SK-N-SH treated with all-trans-retinoic acid at 6 μM for 48 hours (cell line): ENCODE measurements around the gene MRGPRE.
"Not testable (repeated sequence)": the region's sequence is repeated elsewhere in the genome, so short reads cannot be mapped to it uniquely, and the experiment has no call there.

ENCODE experiments used
- ATAC-seq: fragments of 200-7000 bp; cut with Tn5 transposase; 3 replicates; pipeline ENCODE4 v1.9.1; 2020; ENCODE audit warnings: mild to moderate bottlenecking, moderate library complexity
- ARNTL ChIP-seq: fragments of 450-650 bp; formaldehyde crosslinking; IDR thresholded peaks from 2 replicates; pipeline ENCODE4 v1.5.0; 2020; ENCODE audit warnings: low read depth, mild to moderate bottlenecking, moderate library complexity, borderline replicate concordance
- BACH2 ChIP-seq: fragments of 250-450 bp; sonication (Bioruptor Pico); IDR thresholded peaks from 2 replicates; pipeline ENCODE4 v1.9.0; 2021; ENCODE audit warnings: mild to moderate bottlenecking, borderline replicate concordance
- ESRRG ChIP-seq: fragments of 250-450 bp; sonication (Bioruptor Pico); IDR thresholded peaks from 2 replicates; pipeline ENCODE4 v1.6.1; 2021; ENCODE audit warnings: mild to moderate bottlenecking
- ISL1 ChIP-seq: fragments of 250-450 bp; sonication (Bioruptor Pico); IDR thresholded peaks from 2 replicates; pipeline ENCODE4 v2.1.2; 2022; ENCODE audit warnings: mild to moderate bottlenecking, moderate library complexity
- OSR1 ChIP-seq: fragments of 250-450 bp; sonication (Bioruptor Pico); IDR thresholded peaks from 2 replicates; pipeline ENCODE4 v1.8.0; 2022; ENCODE audit warnings: moderate library complexity, mild to moderate bottlenecking, inconsistent platforms
- TCF4 ChIP-seq: fragments of 250-450 bp; sonication (Bioruptor Pico); IDR thresholded peaks from 2 replicates; pipeline ENCODE4 v1.8.0; 2021; ENCODE audit warnings: mild to moderate bottlenecking, moderate library complexity, borderline replicate concordance
- TOX ChIP-seq: fragments of 250-450 bp; sonication (Bioruptor Pico); IDR thresholded peaks from 2 replicates; pipeline ENCODE4 v1.8.0; 2021; ENCODE audit warnings: mild to moderate bottlenecking, moderate library complexity, borderline replicate concordance
- ZC3H10 ChIP-seq: fragments of 250-450 bp; sonication (Bioruptor Pico); IDR thresholded peaks from 2 replicates; pipeline ENCODE4 v1.5.1; 2021; ENCODE audit warnings: mild to moderate bottlenecking, moderate library complexity
- ZFP3 ChIP-seq: fragments of 250-450 bp; sonication (Bioruptor Pico); IDR thresholded peaks from 2 replicates; pipeline ENCODE4 v1.5.0; 2020; ENCODE audit warnings: mild to moderate bottlenecking, moderate library complexity
- ZFP30 ChIP-seq: fragments of 450-650 bp; formaldehyde crosslinking; IDR thresholded peaks from 2 replicates; pipeline ENCODE4 v1.5.0; 2022; ENCODE audit warnings: mild to moderate bottlenecking, moderate library complexity
- ZNF565 ChIP-seq: fragments of 450-650 bp; formaldehyde crosslinking; conservative IDR thresholded peaks from 2 replicates; pipeline ENCODE4 v1.5.0; 2020; ENCODE audit warnings: low read depth, mild to moderate bottlenecking, moderate library complexity
- ZNF70 ChIP-seq: fragments of 450-650 bp; formaldehyde crosslinking; IDR thresholded peaks from 2 replicates; pipeline ENCODE4 v1.5.0; 2020; ENCODE audit warnings: mild to moderate bottlenecking, moderate library complexity
- TF ChIP-seq, protein P1 (sequence below): fragments of 250-450 bp; sonication (Bioruptor Pico); IDR thresholded peaks from 2 replicates; pipeline ENCODE4 v1.8.0; 2020; ENCODE audit warnings: mild to moderate bottlenecking, moderate library complexity, borderline replicate concordance
- TF ChIP-seq, protein P2 (sequence below): fragments of 250-450 bp; sonication (Bioruptor Pico); IDR thresholded peaks from 2 replicates; pipeline ENCODE4 v1.5.0; 2020; ENCODE audit warnings: mild to moderate bottlenecking, moderate library complexity
- TF ChIP-seq, protein P3 (sequence below): fragments of 250-450 bp; sonication (Bioruptor Pico); IDR thresholded peaks from 2 replicates; pipeline ENCODE4 v1.5.1; 2021; ENCODE audit warnings: mild to moderate bottlenecking, moderate library complexity

The MRGPRE gene, protein sequence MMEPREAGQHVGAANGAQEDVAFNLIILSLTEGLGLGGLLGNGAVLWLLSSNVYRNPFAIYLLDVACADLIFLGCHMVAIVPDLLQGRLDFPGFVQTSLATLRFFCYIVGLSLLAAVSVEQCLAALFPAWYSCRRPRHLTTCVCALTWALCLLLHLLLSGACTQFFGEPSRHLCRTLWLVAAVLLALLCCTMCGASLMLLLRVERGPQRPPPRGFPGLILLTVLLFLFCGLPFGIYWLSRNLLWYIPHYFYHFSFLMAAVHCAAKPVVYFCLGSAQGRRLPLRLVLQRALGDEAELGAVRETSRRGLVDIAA

DNA sequence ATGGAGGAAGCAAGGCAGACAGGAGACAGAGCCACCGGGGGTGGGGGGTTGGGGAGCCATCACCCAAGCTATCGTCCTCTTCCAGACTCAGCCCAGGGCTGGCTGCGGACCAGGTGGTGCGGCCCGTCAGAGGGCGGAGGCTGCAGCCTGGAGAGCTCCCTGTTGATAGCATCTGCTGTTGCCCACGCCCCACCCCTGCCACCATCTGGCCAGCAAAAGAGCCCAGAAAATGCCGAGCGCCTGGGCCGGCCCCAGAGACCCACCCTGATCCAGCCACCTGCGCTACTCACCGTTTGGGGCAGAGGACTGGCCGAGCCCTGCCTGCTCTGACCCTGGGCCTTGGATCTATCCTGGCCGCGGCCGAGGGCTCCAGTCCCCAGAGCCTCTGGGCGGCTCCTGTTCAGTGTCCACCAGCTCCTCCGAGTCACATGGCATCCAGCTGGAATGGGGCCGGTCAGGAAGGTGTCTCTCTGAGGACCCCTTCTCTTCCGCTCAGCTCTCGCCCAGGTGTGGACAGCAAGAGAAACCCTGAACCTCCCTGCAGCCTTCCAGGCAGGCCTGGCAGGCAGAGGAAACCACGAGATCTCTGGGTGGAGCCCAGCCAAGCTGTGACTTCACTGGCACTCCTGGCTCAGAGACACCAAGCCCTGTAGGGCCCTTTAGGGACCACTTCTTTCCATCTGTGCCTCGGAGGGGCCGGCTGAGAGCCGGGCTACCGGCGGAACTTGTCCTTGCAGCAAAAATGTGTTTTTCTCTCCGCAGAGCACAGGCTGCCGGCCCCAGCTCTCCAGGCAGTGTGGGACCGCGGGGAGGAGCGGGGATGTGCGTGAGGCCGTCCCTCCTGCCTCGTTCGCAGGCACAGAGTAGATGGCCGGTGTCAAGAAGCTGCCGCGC, at the start of gene MRGPRE:
TSS of gene MRGPRE (minus strand) at position 567 of the 894 bp plus-strand sequence. CDS start 3,618 bp downstream, outside the sequence.
- TF ChIP-seq OSR1 (CRISPR knock-in tag) (no peak), TCF4 (CRISPR knock-in tag) (no peak), ISL1 (no peak), ZFP3 (no peak)
- ATAC-seq: peak; percentile 31

DNA sequence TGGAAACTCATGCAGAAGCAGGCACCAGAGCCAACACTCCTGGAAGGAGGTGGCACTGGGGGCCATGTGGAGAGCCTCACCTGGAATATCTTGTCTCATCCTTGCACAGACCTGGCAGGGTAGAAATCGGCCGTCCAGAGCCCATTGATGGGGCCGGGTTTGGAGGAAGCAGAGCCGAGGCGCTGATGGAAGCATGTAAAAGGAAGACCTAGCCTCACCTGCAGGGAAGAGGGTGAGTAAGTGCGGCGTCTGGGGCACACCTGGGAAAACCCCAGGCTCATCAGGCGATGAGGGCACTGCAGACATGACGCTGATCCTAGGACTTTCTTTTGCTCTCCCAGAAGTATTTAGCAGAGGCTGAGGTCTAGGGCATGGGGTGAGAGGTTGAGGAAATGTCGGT, 48.9 kb upstream of the MRGPRE start:
- ATAC-seq: not testable (repeated sequence)

DNA sequence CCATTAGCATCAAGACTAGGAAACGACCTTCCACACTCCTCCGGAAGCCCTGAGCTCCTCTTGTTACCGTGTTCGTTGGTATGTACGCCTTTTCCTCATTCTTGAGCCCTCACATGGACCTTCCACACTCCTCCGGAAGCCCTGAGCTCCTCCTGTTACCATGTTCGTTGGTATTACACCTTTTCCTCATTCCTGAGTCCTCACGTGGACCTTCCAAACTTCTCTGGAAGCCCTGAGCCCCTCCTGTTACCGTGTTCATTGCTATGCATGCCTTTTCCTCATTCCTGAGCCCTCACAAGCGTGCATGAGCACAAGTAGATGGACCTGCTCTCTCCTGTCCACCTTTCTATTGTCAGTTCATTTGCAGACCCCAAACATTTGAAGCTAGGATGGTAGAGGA, 48.4 kb upstream of the MRGPRE start:
- not testable (repeated sequence) for ATAC-seq

DNA sequence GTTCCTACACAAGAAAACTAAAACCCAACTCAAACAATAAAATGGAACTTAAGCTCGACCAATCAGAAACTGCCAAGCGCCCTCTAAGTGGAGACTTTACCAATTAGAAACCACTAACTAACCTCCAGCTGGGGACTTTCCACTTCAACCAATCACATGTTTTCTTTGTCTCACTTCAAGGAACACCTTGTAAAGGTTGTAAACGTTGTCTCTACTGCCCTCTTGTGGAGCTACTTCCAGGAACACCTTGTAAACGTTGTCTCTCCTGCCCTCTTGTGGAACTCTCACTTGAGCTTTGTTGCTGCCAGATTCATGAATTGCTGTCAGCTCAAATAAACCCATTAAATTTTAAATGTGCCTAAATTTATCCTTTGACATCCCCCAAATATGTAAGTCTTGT, 46.7 kb upstream of the MRGPRE start:
- ATAC-seq: peak; percentile 44; the same call in 2 of the 3 replicates

DNA sequence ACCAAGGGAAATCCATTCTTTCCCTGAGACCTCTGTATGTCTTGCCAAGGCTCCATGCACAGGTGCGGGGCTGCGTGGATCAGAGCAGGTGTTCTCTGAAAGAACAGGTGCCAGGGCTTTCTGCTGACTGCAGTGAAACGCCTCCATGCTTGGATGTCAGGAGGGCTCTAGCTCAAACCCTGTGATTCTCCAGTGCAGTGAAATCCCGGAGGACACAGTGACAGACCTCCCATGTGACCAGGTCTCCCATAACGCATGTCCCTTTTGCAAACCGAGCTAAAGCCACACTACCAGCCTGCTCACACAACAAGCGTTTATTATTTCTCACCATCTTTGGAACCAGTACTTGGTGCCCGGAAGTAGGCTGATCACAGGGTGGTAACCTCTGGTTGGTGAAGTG, 41.4 kb upstream of the MRGPRE start:
- ATAC-seq: not testable (repeated sequence)

DNA sequence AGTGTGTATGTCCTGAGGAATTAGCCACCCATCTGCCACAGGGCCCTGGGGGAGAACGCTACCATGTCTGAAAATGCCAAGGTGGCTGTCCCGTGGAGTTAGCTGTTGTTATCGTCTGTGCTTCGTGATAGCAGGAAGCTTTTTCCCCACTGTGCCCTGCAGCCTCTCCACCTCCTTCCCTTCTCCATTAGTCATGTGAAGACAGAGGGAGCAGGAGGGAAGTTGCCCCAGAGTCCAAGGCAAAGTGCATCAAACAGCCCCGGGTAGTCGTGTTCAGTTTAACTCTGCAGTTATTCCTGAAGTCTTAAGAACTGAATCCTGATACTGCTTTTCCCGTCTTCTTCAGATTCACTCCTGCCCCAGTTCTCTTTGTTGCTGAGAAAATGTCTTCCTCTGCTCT, 30.3 kb upstream of the MRGPRE start:
- not testable (repeated sequence) for ATAC-seq

DNA sequence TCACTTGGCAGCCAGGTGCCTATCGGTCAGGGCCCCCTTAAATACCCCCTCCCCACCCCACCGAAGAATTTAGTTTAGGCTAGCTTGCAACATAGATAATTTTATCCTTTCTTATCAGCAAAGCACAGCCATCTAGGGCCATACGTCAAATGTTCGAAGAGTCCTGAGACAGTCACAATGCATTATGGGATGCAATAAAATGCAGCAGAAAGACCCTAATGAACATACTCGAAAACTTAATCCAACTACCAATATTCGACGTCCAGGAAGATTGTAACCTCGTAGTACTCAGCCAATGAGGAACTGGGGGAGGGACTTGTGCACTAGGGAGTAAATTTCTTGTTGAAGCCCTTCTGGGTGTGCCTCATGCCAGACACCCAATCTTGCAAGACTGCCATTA, 29.6 kb upstream of the MRGPRE start:
- not testable (repeated sequence) for ATAC-seq

DNA sequence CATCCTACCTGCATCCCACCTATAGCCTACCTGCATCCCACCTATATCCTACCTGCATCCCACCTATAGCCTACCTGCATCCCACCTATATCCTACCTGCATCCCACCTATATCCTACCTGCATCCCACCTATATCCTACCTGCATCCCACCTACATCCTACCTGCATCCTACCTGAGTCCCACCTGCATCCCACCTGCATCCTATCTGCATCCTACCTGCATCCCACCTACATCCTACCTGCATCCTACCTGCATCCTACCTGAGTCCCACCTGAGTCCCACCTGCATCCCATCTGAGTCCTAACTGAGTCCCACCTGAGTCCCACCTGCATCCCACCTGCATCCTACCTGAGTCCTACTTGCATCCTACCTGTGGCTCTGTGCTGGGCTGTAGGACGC, 25.3 kb upstream of the MRGPRE start:
- ATAC-seq: not testable (repeated sequence)

DNA sequence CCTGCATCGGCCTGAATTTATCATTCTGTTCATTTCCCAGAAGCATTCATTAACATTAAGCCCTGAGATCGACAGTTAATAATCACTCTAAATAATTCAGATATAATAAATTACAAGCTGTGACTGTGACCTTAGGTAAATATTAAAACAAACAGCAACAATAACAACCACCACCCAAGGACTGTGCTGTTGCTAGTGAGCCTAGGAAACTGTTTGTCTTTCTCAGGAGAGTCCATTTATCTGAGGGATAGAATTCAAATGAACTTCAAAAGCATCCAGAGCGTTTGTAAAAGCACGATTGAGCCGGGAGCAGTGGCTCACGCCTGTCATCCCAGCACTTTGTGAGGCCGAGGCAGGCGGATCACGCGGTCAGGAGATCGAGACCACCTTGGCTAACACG, 23.0 kb upstream of the MRGPRE start:
- ATAC-seq: not testable (repeated sequence)

DNA sequence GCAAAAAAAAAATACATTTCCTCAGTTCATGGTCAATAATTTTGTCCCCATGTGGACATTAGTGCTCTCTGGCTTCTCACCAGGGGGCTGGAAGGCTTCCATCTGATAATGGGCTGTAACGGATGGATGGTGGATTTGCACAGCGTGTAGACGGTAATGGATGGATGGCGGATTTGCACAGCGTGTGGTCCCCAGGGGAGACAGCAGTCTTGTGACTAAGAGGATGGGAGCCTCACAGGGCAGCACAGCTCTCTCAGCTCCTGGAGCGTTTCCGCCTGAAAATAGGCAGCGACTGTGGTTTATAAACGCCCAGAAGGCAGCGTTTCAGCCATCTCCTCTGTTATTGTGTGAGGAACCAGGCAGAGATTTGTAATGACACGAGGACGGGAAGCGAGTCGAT, 22.6 kb upstream of the MRGPRE start:
- ATAC-seq: not testable (repeated sequence)

DNA sequence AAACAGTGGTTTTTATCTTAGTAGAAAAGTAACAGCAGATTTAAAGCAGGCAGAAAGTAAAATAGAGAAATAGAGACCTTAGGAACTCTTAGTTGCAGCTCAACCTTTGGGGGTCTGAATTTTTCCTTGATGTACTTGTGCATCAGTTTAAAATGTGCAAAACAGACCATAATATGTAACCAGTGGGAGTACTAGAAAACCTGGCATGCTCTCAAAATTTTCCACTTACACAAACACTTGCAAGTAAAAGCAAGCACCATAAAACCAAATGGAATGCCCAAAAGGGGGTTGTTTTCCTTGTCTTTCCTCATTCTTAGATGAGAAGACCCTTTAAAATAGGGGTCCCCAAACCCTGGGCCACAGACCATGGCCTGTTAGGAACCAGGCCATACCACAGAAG, 12.9 kb upstream of the MRGPRE start:
- no peak for TF ChIP-seq ZNF70 (CRISPR knock-in tag)
- TF ChIP-seq, protein P1, sequence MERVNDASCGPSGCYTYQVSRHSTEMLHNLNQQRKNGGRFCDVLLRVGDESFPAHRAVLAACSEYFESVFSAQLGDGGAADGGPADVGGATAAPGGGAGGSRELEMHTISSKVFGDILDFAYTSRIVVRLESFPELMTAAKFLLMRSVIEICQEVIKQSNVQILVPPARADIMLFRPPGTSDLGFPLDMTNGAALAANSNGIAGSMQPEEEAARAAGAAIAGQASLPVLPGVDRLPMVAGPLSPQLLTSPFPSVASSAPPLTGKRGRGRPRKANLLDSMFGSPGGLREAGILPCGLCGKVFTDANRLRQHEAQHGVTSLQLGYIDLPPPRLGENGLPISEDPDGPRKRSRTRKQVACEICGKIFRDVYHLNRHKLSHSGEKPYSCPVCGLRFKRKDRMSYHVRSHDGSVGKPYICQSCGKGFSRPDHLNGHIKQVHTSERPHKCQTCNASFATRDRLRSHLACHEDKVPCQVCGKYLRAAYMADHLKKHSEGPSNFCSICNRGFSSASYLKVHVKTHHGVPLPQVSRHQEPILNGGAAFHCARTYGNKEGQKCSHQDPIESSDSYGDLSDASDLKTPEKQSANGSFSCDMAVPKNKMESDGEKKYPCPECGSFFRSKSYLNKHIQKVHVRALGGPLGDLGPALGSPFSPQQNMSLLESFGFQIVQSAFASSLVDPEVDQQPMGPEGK (CRISPR knock-in tag): no peak
- no peak for TF ChIP-seq TOX (CRISPR knock-in tag)
- TF ChIP-seq ARNTL: no peak
- TF ChIP-seq, protein P2, sequence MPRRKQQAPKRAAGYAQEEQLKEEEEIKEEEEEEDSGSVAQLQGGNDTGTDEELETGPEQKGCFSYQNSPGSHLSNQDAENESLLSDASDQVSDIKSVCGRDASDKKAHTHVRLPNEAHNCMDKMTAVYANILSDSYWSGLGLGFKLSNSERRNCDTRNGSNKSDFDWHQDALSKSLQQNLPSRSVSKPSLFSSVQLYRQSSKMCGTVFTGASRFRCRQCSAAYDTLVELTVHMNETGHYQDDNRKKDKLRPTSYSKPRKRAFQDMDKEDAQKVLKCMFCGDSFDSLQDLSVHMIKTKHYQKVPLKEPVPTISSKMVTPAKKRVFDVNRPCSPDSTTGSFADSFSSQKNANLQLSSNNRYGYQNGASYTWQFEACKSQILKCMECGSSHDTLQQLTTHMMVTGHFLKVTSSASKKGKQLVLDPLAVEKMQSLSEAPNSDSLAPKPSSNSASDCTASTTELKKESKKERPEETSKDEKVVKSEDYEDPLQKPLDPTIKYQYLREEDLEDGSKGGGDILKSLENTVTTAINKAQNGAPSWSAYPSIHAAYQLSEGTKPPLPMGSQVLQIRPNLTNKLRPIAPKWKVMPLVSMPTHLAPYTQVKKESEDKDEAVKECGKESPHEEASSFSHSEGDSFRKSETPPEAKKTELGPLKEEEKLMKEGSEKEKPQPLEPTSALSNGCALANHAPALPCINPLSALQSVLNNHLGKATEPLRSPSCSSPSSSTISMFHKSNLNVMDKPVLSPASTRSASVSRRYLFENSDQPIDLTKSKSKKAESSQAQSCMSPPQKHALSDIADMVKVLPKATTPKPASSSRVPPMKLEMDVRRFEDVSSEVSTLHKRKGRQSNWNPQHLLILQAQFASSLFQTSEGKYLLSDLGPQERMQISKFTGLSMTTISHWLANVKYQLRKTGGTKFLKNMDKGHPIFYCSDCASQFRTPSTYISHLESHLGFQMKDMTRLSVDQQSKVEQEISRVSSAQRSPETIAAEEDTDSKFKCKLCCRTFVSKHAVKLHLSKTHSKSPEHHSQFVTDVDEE: no peak
- TF ChIP-seq BACH2 (CRISPR knock-in tag): no peak
- TF ChIP-seq, protein P3, sequence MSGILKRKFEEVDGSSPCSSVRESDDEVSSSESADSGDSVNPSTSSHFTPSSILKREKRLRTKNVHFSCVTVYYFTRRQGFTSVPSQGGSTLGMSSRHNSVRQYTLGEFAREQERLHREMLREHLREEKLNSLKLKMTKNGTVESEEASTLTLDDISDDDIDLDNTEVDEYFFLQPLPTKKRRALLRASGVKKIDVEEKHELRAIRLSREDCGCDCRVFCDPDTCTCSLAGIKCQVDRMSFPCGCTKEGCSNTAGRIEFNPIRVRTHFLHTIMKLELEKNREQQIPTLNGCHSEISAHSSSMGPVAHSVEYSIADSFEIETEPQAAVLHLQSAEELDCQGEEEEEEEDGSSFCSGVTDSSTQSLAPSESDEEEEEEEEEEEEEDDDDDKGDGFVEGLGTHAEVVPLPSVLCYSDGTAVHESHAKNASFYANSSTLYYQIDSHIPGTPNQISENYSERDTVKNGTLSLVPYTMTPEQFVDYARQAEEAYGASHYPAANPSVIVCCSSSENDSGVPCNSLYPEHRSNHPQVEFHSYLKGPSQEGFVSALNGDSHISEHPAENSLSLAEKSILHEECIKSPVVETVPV (CRISPR knock-in tag): no peak
- TF ChIP-seq ZFP30: no peak
- TF ChIP-seq ZFP3: no peak
- no peak for TF ChIP-seq ZNF565
- no peak for TF ChIP-seq ESRRG (CRISPR knock-in tag)
- no peak for TF ChIP-seq ZC3H10 (CRISPR knock-in tag)
- TF ChIP-seq, all 23 proteins: peak for 0
- no peak for ATAC-seq
